Measurements from ENCODE around the gene NOTCH2.

The NOTCH2 gene

GRCh38 chr1:119966681-119967080, 102.8 kb downstream of the NOTCH2 start:
- no peak overlapping the region for H3K4me3 ChIP-seq (ENCODE audit: low read depth, low read length)
- no peaks in the 10 kb centered on the region for H3K9me3 ChIP-seq (ENCODE audit: control insufficient read depth, low read length)
- H3K4me1 ChIP-seq: no peaks in the 10 kb centered on the region
- H3K27me3 ChIP-seq (ENCODE audit: control insufficient read depth, insufficient read depth, low read length): no peaks in the 10 kb centered on the region
- no peaks in the 10 kb centered on the region for H3K79me2 ChIP-seq
- no peak overlapping the region for H3K27ac ChIP-seq
- no peak overlapping the region for H3K4me2 ChIP-seq (ENCODE audit: low read length)
- H3K36me3 ChIP-seq (ENCODE audit: control insufficient read depth, insufficient read depth, low read length): no peaks in the 10 kb centered on the region
- no peak for TF ChIP-seq CTCF (IDR thresholded peaks at IDR 0.05)
- H2AFZ ChIP-seq: no peak overlapping the region
- no peak overlapping the region for H3K9ac ChIP-seq

GRCh38 chr1:119966020-119966419, 103.4 kb downstream of the NOTCH2 start:
- Histone ChIP-seq H3K79me2 (no peaks in the 10 kb centered on the region), H3K27ac (no peak overlapping the region), H3K4me2 (ENCODE audit: low read length) (no peak overlapping the region), H3K4me1 (no peaks in the 10 kb centered on the region), H3K4me3 (ENCODE audit: low read depth, low read length) (no peak overlapping the region), H2AFZ (no peak overlapping the region), H3K36me3 (ENCODE audit: control insufficient read depth, insufficient read depth, low read length) (no peaks in the 10 kb centered on the region), H3K9ac (no peak overlapping the region), H3K27me3 (ENCODE audit: control insufficient read depth, insufficient read depth, low read length) (no peaks in the 10 kb centered on the region), H3K9me3 (ENCODE audit: control insufficient read depth, low read length) (no peaks in the 10 kb centered on the region)
- no peak for TF ChIP-seq CTCF (IDR thresholded peaks at IDR 0.05)

GRCh38 chr1:119964673-119965363, 104.6 kb downstream of the NOTCH2 start:
- no peaks in the 10 kb centered on the region for H3K4me1 ChIP-seq
- TF ChIP-seq CTCF (IDR thresholded peaks at IDR 0.05): no peak
- H3K27me3 ChIP-seq (ENCODE audit: control insufficient read depth, insufficient read depth, low read length): no peaks in the 10 kb centered on the region
- H3K36me3 ChIP-seq (ENCODE audit: control insufficient read depth, insufficient read depth, low read length): no peaks in the 10 kb centered on the region
- H3K4me3 ChIP-seq (ENCODE audit: low read depth, low read length): no peak overlapping the region
- H2AFZ ChIP-seq: no peak overlapping the region
- H3K9ac ChIP-seq: no peak overlapping the region
- no peak overlapping the region for H3K27ac ChIP-seq
- H3K9me3 ChIP-seq (ENCODE audit: control insufficient read depth, low read length): no peaks in the 10 kb centered on the region
- no peak overlapping the region for H3K4me2 ChIP-seq (ENCODE audit: low read length)
- H3K79me2 ChIP-seq: no peaks in the 10 kb centered on the region

GRCh38 chr1:119962296-119962968, 107.0 kb downstream of the NOTCH2 start:
- Histone ChIP-seq H2AFZ (no peak overlapping the region), H3K27ac (no peak overlapping the region), H3K36me3 (ENCODE audit: control insufficient read depth, insufficient read depth, low read length) (no peaks in the 10 kb centered on the region), H3K9me3 (ENCODE audit: control insufficient read depth, low read length) (no peaks in the 10 kb centered on the region), H3K27me3 (ENCODE audit: control insufficient read depth, insufficient read depth, low read length) (no peaks in the 10 kb centered on the region), H3K4me2 (ENCODE audit: low read length) (no peak overlapping the region), H3K4me3 (ENCODE audit: low read depth, low read length) (no peak overlapping the region), H3K9ac (no peak overlapping the region), H3K4me1 (no peaks in the 10 kb centered on the region), H3K79me2 (no peaks in the 10 kb centered on the region)
- no peak for TF ChIP-seq CTCF (IDR thresholded peaks at IDR 0.05)

- H2AFZ ChIP-seq: no peak overlapping the region
- no peaks in the 10 kb centered on the region for H3K4me1 ChIP-seq
- H3K4me3 ChIP-seq (ENCODE audit: low read depth, low read length): no peak overlapping the region
- H3K4me2 ChIP-seq (ENCODE audit: low read length): no peak overlapping the region
- no peak for TF ChIP-seq CTCF (IDR thresholded peaks at IDR 0.05)
- no peaks in the 10 kb centered on the region for H3K27me3 ChIP-seq (ENCODE audit: control insufficient read depth, insufficient read depth, low read length)
- H3K79me2 ChIP-seq: no peaks in the 10 kb centered on the region
- H3K9ac ChIP-seq: no peak overlapping the region
- H3K9me3 ChIP-seq (ENCODE audit: control insufficient read depth, low read length): no peaks in the 10 kb centered on the region
- H3K27ac ChIP-seq: no peak overlapping the region
- no peaks in the 10 kb centered on the region for H3K36me3 ChIP-seq (ENCODE audit: control insufficient read depth, insufficient read depth, low read length)
These were observed 109.0 kb downstream of the NOTCH2 start for GRCh38 chr1:119960501-119960900.

Measured in parathyroid adenoma (tissue), 2 donors.